Natural killer cell (primary cell): ENCODE data around the gene HOXC9. TPM values are rescaled to one million over a fixed set of nuclear protein-coding genes. Genes with fewer than 3 reads are reported as not detected.

Source experiments
- ATAC-seq, 3 donors: fragments of 150-1000 bp in 2 of 3; fragments of 200-7000 bp in 1 of 3; cut with Tn5 transposase; 1 replicate in 1 of 3; 2 replicates in 2 of 3; pipeline ENCODE4 v1.10.0; 2021; ENCODE audit warnings: mild to moderate bottlenecking in 2 of 3, moderate library complexity in 2 of 3
- DNase-seq, 2 donors: peaks; one replicate each; pipeline versions ENCODE4 v3.0.0 to v3.0.0-alpha.2; 2013 to 2021; ENCODE audit warnings: mixed read lengths in 1 of 2
- H3K27ac ChIP-seq: one replicate; pipeline ENCODE4 v1.5.1; 2013; ENCODE audit warnings: mild to moderate bottlenecking, low read length
- H3K27me3 ChIP-seq: one replicate; pipeline ENCODE4 v1.6.1; 2013; ENCODE audit warnings: low read length; ENCODE audit not compliant: control insufficient read depth, insufficient read depth
- H3K36me3 ChIP-seq: one replicate; pipeline ENCODE4 v1.6.1; 2013; ENCODE audit warnings: low read length; ENCODE audit not compliant: control insufficient read depth, insufficient read depth
- H3K4me1 ChIP-seq: one replicate; pipeline ENCODE4 v1.6.1; 2013; ENCODE audit warnings: low read length; ENCODE audit not compliant: control insufficient read depth, insufficient read depth
- H3K4me3 ChIP-seq: one replicate; pipeline ENCODE4 v1.5.1; 2013; ENCODE audit warnings: low read length
- H3K9me3 ChIP-seq: one replicate; pipeline ENCODE4 v1.6.1; 2013; ENCODE audit warnings: low read length; ENCODE audit not compliant: control insufficient read depth, insufficient read depth
- H3K27ac Mint-ChIP-seq, 2 donors: one replicate each; pipeline ENCODE4 v1.8.0; 2022; ENCODE audit warnings: mild to moderate bottlenecking in 2 of 2, mixed read lengths in 2 of 2, moderate library complexity in 1 of 2
- H3K27me3 Mint-ChIP-seq, 2 donors: one replicate each; pipeline ENCODE4 v1.8.0; 2022; ENCODE audit warnings: low read depth in 2 of 2, mixed read lengths in 2 of 2
- H3K36me3 Mint-ChIP-seq: one replicate; pipeline ENCODE4 v1.8.0; 2022; ENCODE audit warnings: mixed read lengths
- H3K4me1 Mint-ChIP-seq, 2 donors: one replicate each; pipeline ENCODE4 v1.8.0; 2022; ENCODE audit warnings: mixed read lengths in 2 of 2
- H3K4me3 Mint-ChIP-seq: one replicate; pipeline ENCODE4 v1.8.0; 2022; ENCODE audit warnings: mild to moderate bottlenecking, moderate library complexity, mixed read lengths
- H3K9me3 Mint-ChIP-seq, 2 donors: one replicate each; pipeline ENCODE4 v1.8.0; 2022; ENCODE audit warnings: mixed read lengths in 2 of 2
- CTCF ChIP-seq: fragments of 200-600 bp; IDR thresholded peaks from one replicate; pipeline ENCODE4 v1.8.0; 2022; ENCODE audit warnings: antibody characterized with exemption
- WGBS: methylation state at CpG from one replicate; pipeline ENCODE4 v1.1.7; 2013; ENCODE audit warnings: missing lambda C conversion rate; ENCODE audit not compliant: insufficient coverage; 5-methylcytosine and 5-hydroxymethylcytosine counted together
- intact Hi-C: fragments of 100-400 bp; cut with micrococcal nuclease; formaldehyde crosslinking; loops from one replicate; pipeline ENCODE4 v1.14.2; 2022
- total RNA-seq, 4 donors: library from RNA; stranded (reverse); fragments of 120-200 nt in 1 of 4; gene quantifications; one replicate each; pipeline versions ENCODE4 v1.2.3 to v1.2.4, GENCODE V29; 2013 to 2022

The HOXC9 gene
- total RNA-seq, 3 donors from 2014 or later (not counting 1 experiment from before 2014, with no cell fraction given) = not detected

- no peak overlapping the region for H3K27ac ChIP-seq
- intact Hi-C loops = no loop called here
- no peaks in the 10 kb centered on the region for H3K9me3 Mint-ChIP-seq
- ATAC-seq (no peak), DNase-seq (no peak)
- no peak overlapping the region for H3K4me3 Mint-ChIP-seq
- H3K27ac Mint-ChIP-seq = no peak overlapping the region
- H3K27me3 Mint-ChIP-seq = peaks cover 81 to 82% of the 10 kb centered on the region in 2 donors
- H3K36me3 Mint-ChIP-seq = no peaks in the 10 kb centered on the region
- peaks cover 87% of the 10 kb centered on the region for H3K27me3 ChIP-seq
- H3K4me3 ChIP-seq = no peak overlapping the region
- TF ChIP-seq CTCF = no peak
- whole genome bisulfite sequencing = 63% methylated on average over 6 of the region's 6 CpGs
- H3K36me3 ChIP-seq = no peaks in the 10 kb centered on the region
- H3K4me1 Mint-ChIP-seq = peaks cover 27 to 47% of the 10 kb centered on the region in 2 donors
- H3K9me3 ChIP-seq = no peaks in the 10 kb centered on the region
- peaks cover 49% of the 10 kb centered on the region for H3K4me1 ChIP-seq
These were observed 49.1 kb downstream of the HOXC9 start for GRCh38 chr12:54049108-54049507.

- Histone ChIP-seq H3K36me3 (no peaks in the 10 kb centered on the region), H3K4me1 (peaks cover 57% of the 10 kb centered on the region), H3K4me3 (no peak overlapping the region), H3K9me3 (no peaks in the 10 kb centered on the region), H3K27me3 (peaks cover 81% of the 10 kb centered on the region), H3K27ac (no peak overlapping the region)
- H3K9me3 Mint-ChIP-seq = no peaks in the 10 kb centered on the region
- H3K27me3 Mint-ChIP-seq = peaks cover 75 to 79% of the 10 kb centered on the region in 2 donors
- no peak for DNase-seq
- no peak overlapping the region for H3K4me3 Mint-ChIP-seq
- no peak for ATAC-seq
- H3K27ac Mint-ChIP-seq = peak overlapping the region in 1 of 2 donors; percentile 7
- peaks cover 36 to 55% of the 10 kb centered on the region in 2 donors for H3K4me1 Mint-ChIP-seq
- WGBS = 34% methylated on average over 2 of the region's 2 CpGs
- H3K36me3 Mint-ChIP-seq = no peaks in the 10 kb centered on the region
- no peak for TF ChIP-seq CTCF
- intact Hi-C loops = no loop called here
These were observed 50.5 kb downstream of the HOXC9 start for GRCh38 chr12:54050482-54050810.

GRCh38 chr12:54051026-54051842 lies 51.3 kb downstream of the HOXC9 start:
- H3K36me3 ChIP-seq = no peaks in the 10 kb centered on the region
- H3K4me3 Mint-ChIP-seq = peak overlapping the region; percentile 54
- peaks cover 57% of the 10 kb centered on the region for H3K4me1 ChIP-seq
- intact Hi-C loops = no loop called here
- H3K36me3 Mint-ChIP-seq = no peaks in the 10 kb centered on the region
- H3K4me3 ChIP-seq = no peak overlapping the region
- H3K27ac ChIP-seq = no peak overlapping the region
- ATAC-seq (no peak), DNase-seq (no peak)
- H3K9me3 Mint-ChIP-seq = no peaks in the 10 kb centered on the region
- peaks cover 73% of the 10 kb centered on the region for H3K27me3 ChIP-seq
- H3K27ac Mint-ChIP-seq = peak overlapping the region in 1 of 2 donors; percentile 71
- peaks cover 75 to 76% of the 10 kb centered on the region in 2 donors for H3K27me3 Mint-ChIP-seq
- no peaks in the 10 kb centered on the region for H3K9me3 ChIP-seq
- WGBS = 33% methylated on average over 10 of the region's 12 CpGs
- no peak for TF ChIP-seq CTCF
- peaks cover 36 to 55% of the 10 kb centered on the region in 2 donors for H3K4me1 Mint-ChIP-seq
